Lower leg skin (tissue), 4 donors: ENCODE data around the gene CEP76. TPM values are rescaled to one million over a fixed set of nuclear protein-coding genes. Genes with fewer than 3 reads are reported as not detected.

ENCODE experiments used
- DNase-seq, 2 donors: peaks; one replicate each; pipeline ENCODE4 v3.0.0-alpha.2; 2019; ENCODE audit warnings: low spot score in 2 of 2
- H3K4me3 ChIP-seq: fragments of 200-600 bp; sonication (generic); 2 replicates; pipeline ENCODE4 v1.5.1; 2017; ENCODE audit warnings: mild to moderate bottlenecking, low read depth; ENCODE audit not compliant: poor library complexity, severe bottlenecking
- POLR2A ChIP-seq, 2 donors: fragments of 450-650 bp; IDR thresholded peaks; one replicate each; pipeline ENCODE4 v1.6.1; 2016 to 2017; ENCODE audit warnings: antibody characterized with exemption in 2 of 2, mild to moderate bottlenecking in 1 of 2, moderate library complexity in 1 of 2
- WGBS, 2 donors: methylation state at CpG; one replicate each; pipeline ENCODE4 v1.1.5; 2018; 5-methylcytosine and 5-hydroxymethylcytosine counted together
- intact Hi-C: fragments of 100-400 bp; cut with DNase I; formaldehyde crosslinking; loops from one replicate; pipeline ENCODE4 v1.15.0; 2023; ENCODE audit warnings: low total_unique reads
- total RNA-seq, 4 donors: library from RNA; depleted of rRNA; stranded (reverse); fragments of >200 nt; gene quantifications; one replicate each; pipeline ENCODE4 v1.1.0, GENCODE V29; 2016
- TF ChIP-seq, protein P1 (sequence below), 3 donors: fragments of 450-650 bp; IDR thresholded peaks; one replicate each; pipeline ENCODE4 v1.5.1; 2016; ENCODE audit warnings: antibody characterized with exemption in 3 of 3, mild to moderate bottlenecking in 3 of 3, moderate library complexity in 2 of 3

CEP76 gene
- total RNA-seq, 4 donors from 2014 or later: 16.1 to 18.9 (median 18.0) TPM

DNA sequence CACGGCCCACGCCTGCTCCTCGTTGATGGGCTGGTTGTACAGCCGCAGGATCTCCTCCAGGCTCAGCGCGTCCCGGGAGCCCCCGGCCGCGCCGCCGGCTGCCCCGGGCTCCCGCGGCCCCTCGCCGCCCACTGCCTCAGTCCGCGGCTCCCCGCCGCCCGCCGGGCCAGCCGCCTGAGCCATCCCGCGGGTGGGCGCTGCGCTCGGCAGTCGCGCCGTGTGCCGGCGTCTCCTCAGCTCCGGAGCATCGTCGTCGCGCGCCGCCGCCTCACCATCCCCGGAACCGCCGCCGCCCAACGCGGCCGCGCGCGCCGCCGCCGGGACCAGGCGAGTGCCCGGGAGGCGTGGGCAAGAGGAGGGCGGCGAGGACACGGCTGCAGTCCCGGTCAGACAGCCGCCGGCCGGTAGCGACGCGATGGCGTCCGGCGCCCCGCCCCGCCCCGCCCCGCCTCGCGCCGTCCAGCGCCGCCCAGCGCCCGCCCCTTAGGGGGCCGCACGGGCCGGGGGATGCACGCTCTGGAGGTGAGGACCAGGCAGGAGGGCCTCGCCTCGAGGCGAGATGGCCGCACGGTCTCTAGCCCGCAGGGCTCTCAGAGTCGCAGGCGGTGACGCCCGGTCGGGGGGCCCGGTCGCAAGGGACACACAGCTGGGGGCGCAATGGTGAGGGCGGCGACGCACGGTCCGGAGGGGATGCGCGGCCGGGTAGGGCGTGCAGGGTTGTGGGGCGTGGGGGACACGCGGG is 44.7 kb downstream of the CEP76 start, which contains the start of gene SPIRE1:
TSS of gene SPIRE1 (minus strand) at position 424 of the 742 bp plus-strand sequence. CDS start at position 183, 241 bp downstream.
- intact Hi-C loops: loop anchor here (5.0 kb wide), 1 partner anchor 266 kb away; no protein-coding TSS in a partner anchor

DNA sequence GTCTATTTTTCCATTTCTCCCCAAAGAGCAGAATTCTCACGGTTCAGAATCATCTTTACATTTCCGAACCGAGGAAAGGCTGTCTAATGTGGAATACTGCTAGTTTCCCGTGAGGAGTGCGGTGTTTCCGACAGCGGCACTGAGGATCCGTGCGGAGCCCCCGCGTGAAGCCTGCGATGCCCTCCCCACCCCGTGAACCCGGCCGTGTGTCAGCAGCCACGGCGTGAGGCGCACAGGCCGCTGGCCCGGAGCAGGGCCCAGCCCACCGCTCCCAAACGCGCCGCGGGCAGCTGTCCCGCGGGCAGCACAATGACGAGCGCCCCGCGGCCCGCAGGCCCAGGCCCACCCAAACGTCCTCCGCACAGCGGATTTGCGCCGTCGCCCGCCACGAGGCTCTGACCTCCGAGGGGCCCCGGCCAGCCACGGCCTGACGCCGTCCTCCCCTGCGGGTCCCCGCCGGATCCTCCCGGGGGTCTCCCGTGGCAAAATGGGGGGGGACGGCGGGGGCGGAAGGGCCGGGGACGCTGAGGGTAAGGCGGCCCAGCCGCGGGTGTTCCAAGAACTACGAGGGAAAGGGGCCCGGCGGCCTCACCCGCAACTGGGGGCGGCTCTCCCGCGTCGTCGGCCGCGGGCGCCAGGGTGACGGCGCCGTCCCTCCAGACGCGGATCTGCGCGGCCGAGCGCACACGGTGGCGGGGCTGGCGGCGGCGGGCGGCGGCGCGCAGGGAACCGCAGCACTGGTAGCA is 45.4 kb downstream of the CEP76 start:
- 1 to 2% methylated on average over 25 to 34 of the region's 89 CpGs for WGBS, 2 donors
- H3K4me3 ChIP-seq: peak overlapping the region; percentile 72
- no peak for TF ChIP-seq POLR2A (IDR thresholded peaks at IDR 0.05)
- TF ChIP-seq, protein P1, sequence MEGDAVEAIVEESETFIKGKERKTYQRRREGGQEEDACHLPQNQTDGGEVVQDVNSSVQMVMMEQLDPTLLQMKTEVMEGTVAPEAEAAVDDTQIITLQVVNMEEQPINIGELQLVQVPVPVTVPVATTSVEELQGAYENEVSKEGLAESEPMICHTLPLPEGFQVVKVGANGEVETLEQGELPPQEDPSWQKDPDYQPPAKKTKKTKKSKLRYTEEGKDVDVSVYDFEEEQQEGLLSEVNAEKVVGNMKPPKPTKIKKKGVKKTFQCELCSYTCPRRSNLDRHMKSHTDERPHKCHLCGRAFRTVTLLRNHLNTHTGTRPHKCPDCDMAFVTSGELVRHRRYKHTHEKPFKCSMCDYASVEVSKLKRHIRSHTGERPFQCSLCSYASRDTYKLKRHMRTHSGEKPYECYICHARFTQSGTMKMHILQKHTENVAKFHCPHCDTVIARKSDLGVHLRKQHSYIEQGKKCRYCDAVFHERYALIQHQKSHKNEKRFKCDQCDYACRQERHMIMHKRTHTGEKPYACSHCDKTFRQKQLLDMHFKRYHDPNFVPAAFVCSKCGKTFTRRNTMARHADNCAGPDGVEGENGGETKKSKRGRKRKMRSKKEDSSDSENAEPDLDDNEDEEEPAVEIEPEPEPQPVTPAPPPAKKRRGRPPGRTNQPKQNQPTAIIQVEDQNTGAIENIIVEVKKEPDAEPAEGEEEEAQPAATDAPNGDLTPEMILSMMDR (IDR thresholded peaks at IDR 0.05): no peak
- DNase-seq: peak in 1 of 2 donors; percentile 88
- intact Hi-C loops: loop anchor here (5.0 kb wide), 1 partner anchor 265 kb away; no protein-coding TSS in a partner anchor

More for the DNA sequence above, 44.7 kb downstream of the CEP76 start, which contains the start of gene SPIRE1:
- TF ChIP-seq, protein P1 (IDR thresholded peaks at IDR 0.05): no peak
- TF ChIP-seq POLR2A (IDR thresholded peaks at IDR 0.05): no peak
- H3K4me3 ChIP-seq: peak within 1 kb of the TSS; percentile 72
- 0 to 2% methylated on average over 5 to 7 of the region's 112 CpGs for WGBS, 2 donors
- DNase-seq: peak in 1 of 2 donors; percentile 91

DNA sequence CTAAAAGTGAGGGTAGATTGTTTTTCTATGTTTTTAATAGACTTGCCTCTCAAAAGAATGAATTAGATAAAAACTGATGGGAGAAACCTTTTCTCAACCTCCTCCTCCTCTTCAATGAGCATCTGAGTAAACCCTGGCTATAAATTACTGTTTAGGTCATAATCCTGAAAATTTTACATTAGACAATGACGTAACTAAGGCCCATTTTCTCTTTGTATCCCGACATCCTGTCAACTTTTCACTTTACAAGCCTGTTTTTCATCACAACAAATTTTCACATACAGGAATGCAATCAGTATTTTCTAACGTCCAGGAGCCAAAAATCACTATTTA is 46.0 kb downstream of the CEP76 start:
- intact Hi-C loops: loop anchor here (5.0 kb wide), 1 partner anchor 264 kb away; no protein-coding TSS in a partner anchor
- no peak for DNase-seq
- TF ChIP-seq, protein P1 (IDR thresholded peaks at IDR 0.05): no peak
- 10 to 16% methylated on average over 3 of the region's 3 CpGs for WGBS, 2 donors
- H3K4me3 ChIP-seq: peak overlapping the region; percentile 72

DNA sequence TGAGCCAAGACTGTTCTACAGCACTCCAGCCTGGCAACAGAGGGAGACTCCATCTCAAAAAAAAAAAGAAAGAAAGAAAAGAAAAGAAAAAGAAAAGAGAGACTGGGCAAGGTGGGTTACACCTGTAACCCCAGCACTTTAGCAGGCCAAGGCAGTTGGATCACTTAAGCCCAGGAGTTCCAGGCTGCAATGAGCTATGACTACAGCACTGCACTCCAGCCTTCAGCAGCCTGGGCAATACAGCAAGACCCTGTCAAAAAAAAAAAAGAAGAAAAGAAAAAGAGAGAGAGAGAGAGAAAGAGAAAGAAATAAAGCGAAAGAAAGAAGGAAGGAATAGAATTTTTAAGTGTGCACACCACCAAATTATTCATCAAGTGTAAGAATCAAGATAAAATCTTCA is 47.6 kb downstream of the CEP76 start:
- intact Hi-C loops: loop anchor here (5.0 kb wide), 1 partner anchor 263 kb away; no protein-coding TSS in a partner anchor
- no peak overlapping the region for H3K4me3 ChIP-seq
- TF ChIP-seq, protein P1 (IDR thresholded peaks at IDR 0.05): no peak
- TF ChIP-seq POLR2A (IDR thresholded peaks at IDR 0.05): no peak
- DNase-seq: no peak
- WGBS, 2 donors: 95 to 100% methylated on average over 1 of the region's 1 CpG

DNA sequence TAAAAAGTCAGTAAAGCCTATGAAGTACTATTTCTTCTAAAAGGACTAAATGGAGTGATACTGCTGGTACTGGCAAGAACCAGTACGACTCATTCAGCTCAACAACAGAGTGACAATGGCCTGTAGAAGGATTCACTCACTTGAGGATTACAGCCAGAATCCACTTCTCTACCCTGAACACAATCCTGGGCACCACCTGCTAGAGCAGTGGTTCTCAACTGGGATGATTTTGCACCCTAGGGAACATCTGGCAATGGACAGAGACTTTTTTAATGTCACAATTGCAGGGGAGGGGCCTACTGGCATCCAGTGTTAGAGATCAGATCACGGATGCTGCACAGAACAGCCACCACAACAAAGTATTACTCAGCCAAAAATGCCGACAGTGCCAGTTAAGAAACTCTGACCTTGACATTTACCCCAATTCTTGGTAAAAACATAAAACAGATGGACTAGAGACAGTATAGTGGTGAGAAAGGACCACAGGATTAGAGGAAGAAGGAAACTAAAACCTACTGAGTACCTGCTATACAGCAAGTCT is 49.6 kb downstream of the CEP76 start:
- intact Hi-C loops: no loop called here
- no peak overlapping the region for H3K4me3 ChIP-seq
- no peak for DNase-seq
- 27 to 41% methylated on average over 3 of the region's 3 CpGs for WGBS, 2 donors
- no peak for TF ChIP-seq POLR2A (IDR thresholded peaks at IDR 0.05)
- TF ChIP-seq, protein P1 (IDR thresholded peaks at IDR 0.05): no peak
